Dedifferentiated amniotic fluid mesenchymal stem cell (primary cell): Measurements from ENCODE around the gene PCAT7.
"Not testable (repeated sequence)": the region's sequence is repeated elsewhere in the genome, so short reads cannot be mapped to it uniquely, and the experiment has no call there.

Source experiments
- DNase-seq: peaks from one replicate; pipeline ENCODE4 v3.0.0-alpha.2; 2016; ENCODE audit errors: extremely low spot score

PCAT7 gene

GRCh38 chr9:94563548-94563947 lies 8.7 kb downstream of the PCAT7 start:
- no peak for DNase-seq

GRCh38 chr9:94564279-94564678 lies 9.4 kb downstream of the PCAT7 start:
- DNase-seq: not testable (repeated sequence)

GRCh38 chr9:94566550-94566949 lies 11.7 kb downstream of the PCAT7 start:
- DNase-seq: no peak

GRCh38 chr9:94567271-94567670 lies 12.4 kb downstream of the PCAT7 start:
- no peak for DNase-seq

- no peak for DNase-seq
These were observed 13.5 kb downstream of the PCAT7 start for GRCh38 chr9:94568250-94568889.

GRCh38 chr9:94568972-94569712 lies 14.3 kb downstream of the PCAT7 start:
- DNase-seq: no peak

GRCh38 chr9:94576131-94576530 lies 21.2 kb downstream of the PCAT7 start:
- no peak for DNase-seq

- no peak for DNase-seq
These were observed 22.2 kb downstream of the PCAT7 start for GRCh38 chr9:94577036-94577435.

- no peak for DNase-seq
These were observed 22.7 kb downstream of the PCAT7 start for GRCh38 chr9:94577571-94577970.

GRCh38 chr9:94581728-94582127 lies 26.8 kb downstream of the PCAT7 start:
- no peak for DNase-seq

GRCh38 chr9:94584555-94584954 lies 29.7 kb downstream of the PCAT7 start:
- DNase-seq: no peak

GRCh38 chr9:94586316-94586715 lies 31.4 kb downstream of the PCAT7 start:
- DNase-seq: no peak

- DNase-seq: no peak
These were observed 31.9 kb downstream of the PCAT7 start for GRCh38 chr9:94586814-94587213.

- DNase-seq: no peak
These were observed 33.8 kb downstream of the PCAT7 start for GRCh38 chr9:94588681-94589080.

- DNase-seq: not testable (repeated sequence)
These were observed 36.2 kb downstream of the PCAT7 start for GRCh38 chr9:94591046-94591545.

GRCh38 chr9:94591876-94592275 lies 37.0 kb downstream of the PCAT7 start:
- no peak for DNase-seq

GRCh38 chr9:94592683-94593082 lies 37.8 kb downstream of the PCAT7 start:
- not testable (repeated sequence) for DNase-seq

- no peak for DNase-seq
These were observed 38.8 kb downstream of the PCAT7 start, which contains the start of gene FBP2 for GRCh38 chr9:94593459-94594345. FBP2 (minus strand) TSS chr9:94593824; CDS start chr9:94593726, 98 bp downstream.

- no peak for DNase-seq
These were observed 44.2 kb downstream of the PCAT7 start for GRCh38 chr9:94599102-94599501.

GRCh38 chr9:94600258-94600657 lies 45.4 kb downstream of the PCAT7 start:
- no peak for DNase-seq

GRCh38 chr9:94600715-94601114 lies 45.8 kb downstream of the PCAT7 start:
- DNase-seq: no peak

- DNase-seq: no peak
These were observed 47.8 kb downstream of the PCAT7 start for GRCh38 chr9:94602666-94603065.
